HG03108 (cell line): ENCODE measurements around the gene KCNJ12.
"Not testable (repeated sequence)": the region's sequence is repeated elsewhere in the genome, so short reads cannot be mapped to it uniquely, and the experiment has no call there.

Experiments used
- ATAC-seq: cut with Tn5 transposase; IDR thresholded peaks from one replicate; pipeline ENCODE4 v1.9.1; 2021; ENCODE audit warnings: moderate library complexity; ENCODE audit not compliant: unreplicated experiment

Gene KCNJ12

DNA sequence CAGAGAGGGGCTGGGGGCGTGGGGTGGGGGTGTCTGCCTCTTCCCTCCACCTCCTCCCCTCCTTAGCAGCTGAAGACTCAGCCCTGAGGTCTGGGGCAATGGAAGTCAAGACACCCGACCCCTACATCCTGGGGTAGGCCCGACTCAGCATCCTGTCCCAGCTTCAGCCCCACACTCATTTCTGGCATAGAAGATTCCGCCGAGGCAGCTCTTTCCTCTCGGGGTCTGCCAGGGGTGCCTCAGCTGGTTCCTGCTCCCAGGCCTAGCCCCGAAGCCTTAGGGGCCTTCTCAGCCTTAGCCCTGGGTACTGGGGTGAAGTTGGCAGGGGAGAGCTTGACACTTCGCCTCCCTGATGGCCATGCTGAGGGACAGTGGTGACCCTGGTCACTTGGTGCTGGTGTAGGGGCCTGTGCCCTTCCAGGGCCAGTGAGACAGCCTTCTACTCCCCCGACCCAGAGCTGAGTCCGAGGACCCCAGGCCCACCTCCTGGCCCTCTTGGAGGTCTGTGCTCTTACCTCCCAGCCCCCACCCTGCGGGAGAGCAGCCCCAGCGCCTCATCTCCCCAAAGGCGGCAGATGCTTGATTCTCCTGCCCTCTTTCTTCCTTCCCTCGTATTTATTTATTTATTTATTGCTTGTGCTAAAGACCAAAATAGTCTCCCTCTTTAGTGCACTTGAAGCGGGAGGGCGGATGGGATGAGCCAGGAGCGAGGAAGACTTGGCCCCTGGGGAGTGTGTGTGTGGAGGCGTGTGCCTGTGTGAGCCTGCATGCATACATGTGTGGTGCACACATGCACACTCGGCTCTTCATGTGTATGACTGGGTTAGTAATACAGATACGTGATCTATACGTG, 42.5 kb downstream of the KCNJ12 start:
- ATAC-seq: no peak

DNA sequence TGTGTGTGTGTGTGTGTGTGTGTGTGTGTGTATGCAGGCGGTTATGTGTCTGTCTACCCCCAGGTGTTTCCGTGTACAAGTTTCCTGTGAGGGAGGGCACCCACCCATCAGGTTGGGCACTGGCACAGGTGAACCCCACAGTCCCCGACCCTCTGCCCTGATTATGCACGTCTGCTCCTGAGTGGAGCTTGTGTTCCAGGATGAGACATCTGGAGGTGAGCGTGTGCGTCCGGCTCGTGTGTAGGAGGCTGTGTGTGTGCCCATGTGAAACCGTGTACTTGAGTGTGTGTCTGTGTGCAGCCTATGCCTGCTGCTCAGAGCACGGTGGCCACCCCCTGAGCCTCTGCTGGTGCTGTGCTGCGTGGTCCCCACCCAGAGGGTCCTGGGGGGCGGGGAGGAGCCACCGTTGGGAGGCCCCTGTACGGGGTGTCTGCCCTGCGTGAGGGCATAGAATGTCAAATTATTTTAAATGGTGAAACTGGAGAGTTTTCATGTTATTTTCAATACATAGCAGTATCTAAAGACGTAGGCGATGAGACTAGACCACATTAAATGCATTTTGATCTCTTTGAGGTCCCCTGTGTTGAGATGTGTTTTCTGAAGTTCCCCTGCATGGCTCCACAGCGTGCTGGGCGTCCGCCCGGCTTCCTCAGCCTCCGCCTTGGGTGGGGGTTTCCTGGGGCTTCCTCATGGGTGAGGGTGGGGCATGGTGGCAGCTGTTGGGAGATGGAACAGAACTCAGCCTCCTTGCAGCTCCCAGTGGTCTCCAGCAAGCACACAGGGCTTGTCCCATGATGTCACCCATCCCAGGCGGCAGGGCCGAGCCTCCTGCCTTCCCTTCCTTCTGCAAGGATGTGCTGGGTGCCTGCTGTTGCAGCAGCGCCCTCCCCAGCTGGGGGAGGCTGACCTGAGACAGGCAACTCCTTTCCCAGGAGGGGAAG, 43.4 kb downstream of the KCNJ12 start:
- no peak for ATAC-seq

DNA sequence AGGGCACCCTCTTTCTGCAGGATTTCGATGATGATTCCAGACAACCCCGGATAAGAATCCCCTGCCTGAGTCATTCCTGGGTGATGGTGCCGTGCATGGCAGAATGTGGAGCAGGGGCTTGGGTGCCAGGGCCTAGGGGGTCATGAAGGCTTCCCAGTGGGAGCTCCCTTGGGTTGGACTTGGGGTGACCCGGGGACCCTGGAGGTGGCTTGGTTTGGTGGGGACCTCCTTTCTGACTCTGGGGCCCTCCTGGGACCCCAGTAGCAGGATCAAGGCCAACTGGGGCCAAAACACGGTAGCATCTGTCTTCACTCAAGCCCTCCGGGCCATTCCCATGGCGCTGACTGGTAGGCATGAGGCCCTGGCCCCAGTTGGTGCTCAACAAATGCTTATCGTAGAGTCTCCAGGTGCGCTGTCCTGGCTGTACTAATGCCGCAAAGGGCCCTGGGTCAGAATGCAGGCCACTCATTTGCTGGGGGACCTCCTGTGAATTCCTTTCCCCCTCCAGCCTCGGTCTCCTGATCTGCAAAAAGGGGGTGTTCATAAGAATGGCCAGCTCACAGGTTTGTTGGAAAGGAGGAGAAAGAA, 44.4 kb downstream of the KCNJ12 start:
- ATAC-seq: not testable (repeated sequence)

DNA sequence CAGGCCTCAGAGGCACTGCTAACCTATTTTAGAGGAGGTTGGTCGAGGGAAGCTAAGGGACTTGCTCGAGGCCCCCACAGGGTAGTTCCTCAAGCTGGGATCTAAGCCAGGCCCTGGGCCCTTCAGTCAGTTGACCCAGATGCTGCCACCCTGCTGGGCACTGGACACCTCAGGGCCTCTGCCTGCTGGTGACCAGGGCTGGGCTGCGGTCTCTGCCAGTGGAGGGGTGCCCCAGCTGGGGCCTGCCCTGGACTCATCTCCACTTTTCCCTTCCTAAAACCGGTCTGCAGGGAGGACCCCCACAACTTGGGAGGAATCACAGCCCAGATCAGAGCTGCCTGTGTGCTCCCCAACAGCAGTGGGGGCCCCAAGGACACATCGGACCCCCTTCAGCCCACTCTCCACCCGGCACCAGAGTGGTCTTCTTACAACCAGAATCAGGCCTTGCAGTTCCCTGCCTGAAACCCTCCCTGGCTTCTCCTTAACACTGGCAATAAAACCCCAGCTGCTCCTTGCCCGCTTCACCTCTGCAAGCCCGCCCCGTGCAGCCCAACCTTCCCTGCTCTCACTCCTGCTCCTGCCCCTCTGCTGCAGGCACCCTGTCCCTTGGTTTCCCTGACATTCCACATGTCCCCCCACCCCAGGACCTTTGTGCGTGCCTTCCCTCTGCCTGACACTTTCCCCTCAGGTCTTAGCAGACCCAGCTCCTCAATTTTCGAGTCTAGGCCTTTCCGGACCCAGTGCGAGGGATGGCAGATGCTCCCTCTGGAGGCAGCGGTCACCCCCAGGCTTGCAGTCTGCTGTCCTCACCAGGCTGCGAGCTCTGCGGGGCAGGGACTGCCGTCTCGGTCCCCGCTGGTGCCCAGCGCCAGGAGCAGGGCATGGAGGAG, 45.5 kb downstream of the KCNJ12 start:
- not testable (repeated sequence) for ATAC-seq

DNA sequence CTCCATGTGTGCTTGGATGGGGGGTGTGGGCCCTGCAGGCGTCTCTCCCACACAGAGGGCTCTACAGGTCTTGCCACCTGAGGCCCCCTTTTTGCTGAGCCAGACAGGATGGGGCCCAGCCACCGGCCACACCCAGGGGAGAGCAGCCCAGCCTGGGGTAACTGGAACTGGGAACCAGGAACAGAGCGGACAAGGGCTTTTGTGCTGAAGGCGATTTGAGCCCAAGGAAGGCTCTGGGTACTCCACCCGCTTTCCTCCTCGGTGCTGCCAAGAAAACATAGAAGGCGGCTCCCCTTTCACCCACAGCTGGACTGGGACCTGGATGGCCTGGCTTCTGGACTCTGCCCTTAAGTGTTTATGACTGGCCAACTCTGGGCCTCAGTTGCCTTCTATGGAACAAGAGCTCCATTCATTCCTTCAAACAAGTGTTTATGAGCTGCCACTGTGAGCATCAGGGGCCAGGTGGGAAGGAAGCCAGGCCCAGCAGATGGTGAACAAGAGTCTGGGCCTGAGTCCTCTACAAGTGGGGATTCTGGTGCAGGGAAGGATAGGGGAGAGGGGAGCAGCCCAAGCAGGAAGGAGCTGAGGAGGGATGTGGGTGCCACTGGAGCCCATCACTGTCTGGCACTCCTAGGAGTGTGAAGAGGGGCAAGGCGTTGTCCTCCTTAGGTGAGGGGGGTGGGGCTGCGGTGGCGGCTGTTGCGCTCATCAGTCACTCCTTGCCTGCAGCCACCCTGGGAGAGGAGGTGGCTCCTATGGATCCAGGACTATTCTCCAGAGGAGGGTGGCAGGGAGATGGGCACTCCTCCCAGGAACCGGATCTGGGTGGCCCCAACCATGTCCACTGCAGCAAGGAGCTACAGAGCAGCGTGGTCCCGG, 46.4 kb downstream of the KCNJ12 start:
- not testable (repeated sequence) for ATAC-seq

DNA sequence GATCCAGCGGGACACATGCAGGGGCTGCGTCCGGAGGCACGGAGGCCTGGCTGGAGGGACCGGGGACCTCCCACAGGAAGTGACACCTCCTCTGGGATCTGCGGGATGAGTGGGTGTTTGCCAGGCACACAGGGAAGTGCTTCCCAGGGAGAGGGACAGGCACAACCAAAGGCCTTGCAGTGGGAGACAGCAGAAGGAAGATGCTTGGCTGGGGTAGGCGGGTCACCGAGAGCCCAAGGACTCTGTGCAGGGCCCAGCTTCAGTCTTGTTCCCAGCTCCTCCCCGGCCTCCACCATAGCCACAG, 47.0 kb downstream of the KCNJ12 start:
- ATAC-seq: not testable (repeated sequence)

DNA sequence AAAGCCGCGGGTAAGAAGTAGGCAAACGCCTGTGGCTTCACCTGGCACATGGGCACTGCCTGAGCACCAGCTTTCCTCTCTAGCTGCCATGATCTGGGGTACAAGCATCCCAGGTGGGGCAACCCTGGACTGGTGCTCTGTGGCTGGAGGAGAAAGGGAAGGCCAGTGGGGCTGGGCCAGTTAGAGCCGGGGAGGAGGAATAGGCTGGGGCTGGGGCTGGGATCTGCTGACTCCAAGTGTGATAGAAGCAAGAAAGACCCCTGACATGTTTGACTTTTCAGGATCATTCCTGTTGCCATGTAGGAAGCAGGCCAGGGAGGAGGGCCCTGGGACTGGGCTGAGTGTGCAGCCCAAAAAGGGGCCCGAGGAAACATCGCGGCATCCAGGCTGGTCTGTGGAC, 48.5 kb downstream of the KCNJ12 start:
- ATAC-seq: not testable (repeated sequence)

DNA sequence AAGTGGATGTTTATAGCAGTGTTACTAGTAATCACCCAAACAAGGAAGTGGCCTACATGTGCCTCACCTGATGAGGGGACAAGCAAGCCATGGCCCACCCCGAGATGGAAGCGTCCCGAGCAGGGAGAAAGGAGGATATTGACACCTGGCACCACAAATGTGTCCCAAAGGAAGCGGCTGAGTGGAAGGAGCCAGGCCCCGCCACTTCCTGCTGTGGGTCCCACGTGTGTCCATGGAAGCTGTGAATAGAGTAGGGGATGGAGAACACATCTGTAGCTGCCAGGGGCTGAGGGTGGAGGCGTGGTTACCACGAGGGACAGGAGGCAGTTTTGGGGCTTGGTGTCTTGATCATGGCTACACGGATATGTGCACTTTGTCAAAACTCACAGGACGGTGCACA, 49.2 kb downstream of the KCNJ12 start:
- ATAC-seq: no peak

DNA sequence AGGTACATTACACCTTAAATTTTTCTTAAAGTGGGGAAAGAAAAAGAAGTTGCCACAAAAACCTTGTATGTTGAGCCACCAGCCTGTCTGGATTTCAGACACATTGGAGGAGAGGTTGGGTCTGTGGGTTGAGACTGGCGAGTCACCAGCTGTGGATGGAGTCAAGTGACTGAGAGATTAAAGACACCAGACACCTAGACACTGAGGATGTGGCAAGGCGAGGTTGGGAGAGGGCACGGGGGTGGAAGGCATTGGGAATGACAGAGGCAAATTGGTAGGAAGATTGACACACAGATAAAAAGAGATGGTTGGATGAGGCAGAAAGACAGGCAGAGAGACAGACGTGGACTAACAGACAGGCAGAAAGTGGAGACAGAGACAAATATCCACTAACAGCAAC, 49.6 kb downstream of the KCNJ12 start:
- no peak for ATAC-seq

DNA sequence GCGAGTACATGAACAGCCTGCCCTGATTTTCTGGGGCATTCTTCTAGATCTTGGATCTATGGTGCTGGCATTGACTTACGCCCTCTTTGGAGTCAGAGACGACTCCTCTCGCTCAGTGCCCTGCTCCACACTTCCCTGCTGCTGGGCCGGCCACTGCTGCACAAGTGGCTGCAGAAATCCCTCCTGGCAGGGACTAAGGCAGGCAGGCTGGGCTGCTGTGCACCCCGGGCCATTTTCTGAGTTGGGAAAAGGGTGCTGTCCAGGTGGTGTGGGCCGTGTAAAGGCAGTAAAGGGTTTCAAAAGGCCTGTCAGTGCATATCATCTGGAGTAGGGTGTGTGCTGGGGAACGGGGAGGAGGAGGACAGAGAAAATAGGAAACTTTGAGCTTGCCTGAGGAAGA, 50.1 kb downstream of the KCNJ12 start:
- not testable (repeated sequence) for ATAC-seq

DNA sequence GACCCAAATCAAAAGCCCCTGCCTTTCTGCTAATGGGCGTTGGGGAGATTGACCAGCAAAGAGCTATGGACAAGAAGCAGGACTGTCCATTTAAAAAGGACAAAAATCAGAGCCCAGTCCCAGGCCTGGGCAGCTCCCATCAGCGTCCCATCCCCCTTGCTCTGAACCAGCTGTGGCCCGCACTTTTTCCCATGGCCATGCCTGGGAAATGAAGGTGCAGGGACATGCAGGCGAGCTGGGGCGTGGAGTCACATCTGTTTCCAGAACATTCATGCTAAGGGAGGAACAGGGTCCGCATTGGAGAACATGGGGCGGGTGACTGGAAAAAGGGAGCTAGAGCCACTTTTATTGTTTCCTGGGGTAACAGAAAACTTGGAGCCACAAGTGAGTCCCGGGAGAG, 50.7 kb downstream of the KCNJ12 start:
- ATAC-seq: not testable (repeated sequence)

DNA sequence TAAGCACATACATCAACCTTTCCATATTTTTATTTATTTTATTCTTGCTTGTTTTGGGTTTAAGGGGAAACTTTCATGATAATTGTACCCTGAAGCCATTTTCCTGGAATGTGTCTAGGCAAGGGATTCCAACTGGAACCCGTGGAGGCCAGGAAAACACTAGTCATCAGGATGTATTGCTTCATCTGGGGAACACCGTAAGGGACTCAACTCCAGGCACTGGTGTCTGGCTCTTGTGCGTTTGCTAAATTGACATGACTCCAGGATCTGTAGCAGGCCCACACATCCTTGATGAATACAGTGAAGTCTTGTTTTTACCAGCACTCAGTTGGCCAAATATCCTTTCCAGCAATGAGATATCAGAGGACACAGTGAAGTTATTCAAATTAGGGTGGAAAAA, 51.6 kb downstream of the KCNJ12 start:
- ATAC-seq: not testable (repeated sequence)

DNA sequence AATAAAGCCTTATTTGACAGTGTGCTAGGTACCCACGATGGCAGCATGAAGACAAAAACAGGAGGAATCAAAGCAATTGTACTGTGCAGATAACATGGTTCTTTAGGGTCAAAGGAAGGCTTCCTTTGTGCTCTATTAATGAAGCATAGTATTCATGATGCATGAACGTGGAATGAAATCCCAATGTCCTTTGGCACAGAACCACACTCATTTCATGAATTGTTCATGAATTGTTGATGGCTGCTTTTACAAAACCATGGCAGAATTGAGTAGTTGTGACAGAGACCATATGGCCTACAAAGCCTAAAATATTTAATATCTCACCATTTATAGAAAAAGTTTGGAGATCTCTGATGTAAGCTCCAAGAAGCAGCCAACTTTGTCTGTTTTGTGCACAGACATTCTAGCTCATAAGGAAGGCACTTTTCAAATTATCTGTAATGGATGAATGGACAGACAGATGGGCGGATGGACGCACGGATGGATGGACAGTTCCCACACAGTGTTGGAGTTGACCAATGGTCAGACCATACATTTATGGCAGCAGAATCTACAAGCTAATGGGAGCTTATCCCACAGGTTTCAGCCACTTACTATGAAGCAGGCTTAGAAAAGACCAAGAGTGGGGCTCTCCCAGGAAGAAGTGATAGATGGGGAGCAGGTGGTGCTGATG, 52.7 kb downstream of the KCNJ12 start:
- not testable (repeated sequence) for ATAC-seq

DNA sequence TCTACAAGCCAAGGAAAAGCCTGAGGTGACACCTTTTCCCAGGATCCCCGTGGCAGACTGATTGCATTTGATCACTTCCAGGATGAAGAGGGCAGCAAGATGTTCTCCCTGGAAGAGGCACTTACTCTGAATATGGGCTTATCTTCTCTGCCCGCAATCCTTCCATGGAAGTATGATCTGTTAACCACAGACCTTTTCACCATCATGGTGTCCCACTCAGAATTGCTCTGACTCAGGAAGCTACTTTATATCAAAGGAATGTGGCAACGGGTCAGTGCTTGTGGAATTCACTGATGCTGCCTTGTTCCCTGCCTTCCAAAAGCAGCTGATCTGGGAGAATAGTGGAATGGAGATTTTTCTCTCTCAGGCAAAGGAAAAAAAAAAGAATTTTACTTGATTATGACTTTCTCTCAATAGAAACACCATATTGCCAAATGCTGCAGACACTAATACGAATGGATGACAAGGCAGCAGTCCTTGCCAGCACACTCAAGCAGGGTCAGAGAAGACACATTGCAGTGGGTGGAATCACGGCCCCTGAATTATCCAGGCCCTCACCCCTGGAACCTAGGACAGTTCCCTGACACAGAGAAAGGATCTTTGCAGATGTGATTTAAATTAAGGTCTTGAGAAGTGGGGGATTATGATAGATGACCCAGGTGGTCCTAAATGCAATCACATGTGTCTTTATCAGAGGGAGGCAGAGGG, 53.9 kb downstream of the KCNJ12 start:
- ATAC-seq: not testable (repeated sequence)

DNA sequence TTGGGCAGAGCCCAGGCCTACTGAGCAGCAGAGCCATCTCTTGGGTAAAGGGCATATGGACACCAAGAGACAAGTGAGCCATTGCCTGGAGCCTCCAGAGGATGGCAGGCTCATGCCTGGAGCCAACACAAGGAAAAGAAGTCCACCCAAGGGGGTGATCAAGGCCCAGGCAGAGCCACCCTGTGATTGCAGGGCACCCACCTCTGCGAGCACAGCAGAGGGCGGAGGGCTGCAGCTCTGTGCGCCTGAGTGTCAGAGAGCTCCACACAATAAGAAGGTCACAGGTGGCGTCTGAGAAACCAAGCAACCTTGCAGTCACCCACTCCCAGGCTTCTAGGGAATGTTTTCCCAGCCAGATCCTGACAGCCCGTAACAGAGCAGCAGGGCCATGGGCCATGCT, 57.8 kb downstream of the KCNJ12 start:
- not testable (repeated sequence) for ATAC-seq

DNA sequence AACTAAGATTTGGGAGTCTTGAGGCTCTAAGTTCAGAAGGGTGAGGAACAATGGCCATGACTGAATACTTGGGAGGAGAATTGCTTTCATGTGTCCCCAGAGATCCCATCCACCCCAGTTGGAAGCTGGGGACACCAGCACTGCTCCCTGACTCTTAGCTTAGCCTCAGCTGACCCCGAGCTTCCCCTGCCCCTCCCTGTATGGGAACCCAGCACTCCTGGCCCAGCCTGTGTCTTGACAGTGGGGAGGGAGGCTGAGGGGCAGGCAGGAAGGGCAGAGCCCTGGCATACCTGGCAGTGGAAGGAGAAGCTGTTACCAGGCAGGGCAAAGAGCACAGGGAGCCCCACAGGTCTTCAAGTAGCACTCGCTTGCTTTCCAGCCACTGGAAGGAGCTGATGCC, 58.8 kb downstream of the KCNJ12 start:
- ATAC-seq: not testable (repeated sequence)

DNA sequence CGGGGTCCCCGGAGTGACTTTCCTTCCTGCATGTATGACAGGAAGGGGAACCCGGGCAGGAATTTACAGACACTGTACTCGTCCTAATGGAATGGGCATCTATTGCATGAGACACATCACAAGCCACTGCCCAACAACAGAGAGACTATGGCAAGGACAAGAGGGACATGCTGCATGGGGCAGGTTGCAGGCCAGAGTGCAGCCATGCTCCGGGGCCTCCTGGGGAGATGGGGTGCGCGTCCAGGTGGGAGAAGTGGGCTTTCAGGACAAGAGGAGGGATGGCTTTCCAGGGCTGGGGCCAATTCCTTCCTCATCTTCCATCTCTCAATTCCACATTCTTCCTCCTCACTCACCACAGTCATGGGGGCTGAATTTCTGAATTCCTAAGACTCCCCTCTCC, 60.3 kb downstream of the KCNJ12 start:
- ATAC-seq: not testable (repeated sequence)
